ENCODE results near the gene KDM2B. TPM values are rescaled to one million over a fixed set of nuclear protein-coding genes. Genes with fewer than 3 reads are reported as not detected.

KDM2B gene
- total and polyA plus RNA-seq, 11 donors = 7.3 to 24.7 (median 10.3) TPM

DNA sequence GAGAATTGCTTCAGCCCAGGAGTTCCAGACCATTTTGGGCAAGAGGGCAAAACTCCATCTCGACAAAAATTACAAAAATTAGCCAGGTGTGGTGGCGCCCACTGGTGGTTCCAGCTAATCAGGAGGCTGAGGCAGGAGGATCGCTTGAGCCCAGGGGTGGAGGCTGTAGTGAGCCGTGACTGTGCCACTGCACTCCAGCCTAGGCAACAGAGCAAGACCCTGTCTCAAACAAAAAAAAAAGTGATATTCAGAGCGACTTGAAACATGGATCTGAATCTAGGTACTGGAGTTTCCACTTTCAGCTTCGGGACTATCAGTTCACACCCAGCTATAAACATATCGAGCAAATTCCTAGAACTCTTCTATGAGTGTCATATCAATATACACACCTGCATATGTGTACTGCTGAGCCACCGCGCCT is 197.2 kb downstream of the KDM2B start:
- no peak overlapping the region for H3K27ac ChIP-seq
- 92 to 96% (median 95%) methylated on average over 9 of the region's 9 CpGs for WGBS, 4 donors
- H3K9me3 ChIP-seq = no peaks in the 10 kb centered on the region
- H3K4me3 ChIP-seq = no peak overlapping the region
- no peaks in the 10 kb centered on the region for H3K36me3 ChIP-seq
- no peaks in the 10 kb centered on the region for H3K27me3 ChIP-seq
- no peak for ATAC-seq
- intact Hi-C loops (cut with DNase I) = no loop called here
- TF ChIP-seq POLR2A (IDR thresholded peaks at IDR 0.05) = no peak
- TF ChIP-seq, protein P1, sequence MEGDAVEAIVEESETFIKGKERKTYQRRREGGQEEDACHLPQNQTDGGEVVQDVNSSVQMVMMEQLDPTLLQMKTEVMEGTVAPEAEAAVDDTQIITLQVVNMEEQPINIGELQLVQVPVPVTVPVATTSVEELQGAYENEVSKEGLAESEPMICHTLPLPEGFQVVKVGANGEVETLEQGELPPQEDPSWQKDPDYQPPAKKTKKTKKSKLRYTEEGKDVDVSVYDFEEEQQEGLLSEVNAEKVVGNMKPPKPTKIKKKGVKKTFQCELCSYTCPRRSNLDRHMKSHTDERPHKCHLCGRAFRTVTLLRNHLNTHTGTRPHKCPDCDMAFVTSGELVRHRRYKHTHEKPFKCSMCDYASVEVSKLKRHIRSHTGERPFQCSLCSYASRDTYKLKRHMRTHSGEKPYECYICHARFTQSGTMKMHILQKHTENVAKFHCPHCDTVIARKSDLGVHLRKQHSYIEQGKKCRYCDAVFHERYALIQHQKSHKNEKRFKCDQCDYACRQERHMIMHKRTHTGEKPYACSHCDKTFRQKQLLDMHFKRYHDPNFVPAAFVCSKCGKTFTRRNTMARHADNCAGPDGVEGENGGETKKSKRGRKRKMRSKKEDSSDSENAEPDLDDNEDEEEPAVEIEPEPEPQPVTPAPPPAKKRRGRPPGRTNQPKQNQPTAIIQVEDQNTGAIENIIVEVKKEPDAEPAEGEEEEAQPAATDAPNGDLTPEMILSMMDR (IDR thresholded peaks at IDR 0.05) = no peak
- no peaks in the 10 kb centered on the region for H3K4me1 ChIP-seq
- DNase-seq = no peak

DNA sequence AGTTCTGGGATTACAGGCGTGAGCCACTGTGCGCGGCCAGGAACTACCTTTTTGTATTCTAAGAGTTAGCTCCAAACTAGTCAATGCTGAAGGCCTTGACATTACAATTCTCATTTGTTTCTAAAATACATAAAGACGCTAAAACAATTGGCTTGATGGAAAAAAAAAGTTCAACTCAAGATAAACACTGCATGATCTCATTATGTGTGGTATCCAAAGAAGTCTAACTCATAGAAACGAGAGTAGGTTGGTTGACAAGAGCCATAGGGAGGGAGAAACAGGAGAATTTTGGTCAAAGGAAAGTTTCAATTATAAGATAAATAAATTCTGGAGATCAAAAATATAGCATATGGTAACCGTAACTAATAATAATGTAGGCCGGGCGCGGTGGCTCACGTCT is 200.9 kb downstream of the KDM2B start:
- no peaks in the 10 kb centered on the region for H3K9me3 ChIP-seq
- intact Hi-C loops (cut with DNase I) = no loop called here
- 89 to 92% (median 91%) methylated on average over 10 of the region's 10 CpGs for WGBS, 4 donors
- H3K27ac ChIP-seq = no peak overlapping the region
- TF ChIP-seq, protein P1 (IDR thresholded peaks at IDR 0.05) = no peak
- TF ChIP-seq POLR2A (IDR thresholded peaks at IDR 0.05) = no peak
- no peaks in the 10 kb centered on the region for H3K4me1 ChIP-seq
- H3K4me3 ChIP-seq = no peak overlapping the region
- H3K27me3 ChIP-seq = no peaks in the 10 kb centered on the region
- no peaks in the 10 kb centered on the region for H3K36me3 ChIP-seq
- DNase-seq (no peak), ATAC-seq (no peak)

Small RNA genes lying within 50 kb of the gene (microRNA-seq; reads per million reads assigned to microRNA genes)
- gene MIR7107 = 0 reads per million in 4 donors

Other genes with a start within 250 kb of the KDM2B start
- 10 to 100 TPM; 55.0 to 81.1 (median 59.1) TPM for gene ANAPC5, start 228.6 kb downstream of the KDM2B start, total RNA-seq
- 10 to 100 TPM; 58.1 to 81.7 TPM for gene ANAPC5, start 228.6 kb downstream of the KDM2B start, polyA plus RNA-seq
- gene RNF34, start 180.9 kb downstream of the KDM2B start, total RNA-seq = 10 to 100 TPM; 20.2 to 31.5 (median 25.7) TPM
- 10 to 100 TPM; 19.3 to 27.6 TPM for gene RNF34, start 180.9 kb downstream of the KDM2B start, polyA plus RNA-seq
- gene ORAI1, start 45.5 kb upstream of the KDM2B start, total RNA-seq = 10 to 100 TPM in 4 of 9 donors, 1 to 10 TPM in 5; 6.9 to 15.7 (median 9.5) TPM
- 10 to 100 TPM in 1 of 2 donors, 1 to 10 TPM in 1; 4.5 to 18.8 TPM for gene ORAI1, start 45.5 kb upstream of the KDM2B start, polyA plus RNA-seq
- under 1 TPM in 5 of 9 donors, not detected in 4; 0.07 to 0.27 (median 0.20) TPM for gene MORN3, start 88.6 kb upstream of the KDM2B start, total RNA-seq
- gene MORN3, start 88.6 kb upstream of the KDM2B start, polyA plus RNA-seq = under 1 TPM; 0.08 to 0.18 TPM
- gene TMEM120B, start 131.7 kb upstream of the KDM2B start, total RNA-seq = 10 to 100 TPM in 2 of 9 donors, 1 to 10 TPM in 7; 5.8 to 13.2 (median 7.6) TPM
- 10 to 100 TPM in 1 of 2 donors, 1 to 10 TPM in 1; 6.4 to 12.1 TPM for gene TMEM120B, start 131.7 kb upstream of the KDM2B start, polyA plus RNA-seq
- 10 to 100 TPM; 18.8 to 45.2 (median 26.6) TPM for gene RHOF, start 212.7 kb upstream of the KDM2B start, total RNA-seq
- 10 to 100 TPM; 18.8 to 23.8 TPM for gene RHOF, start 212.7 kb upstream of the KDM2B start, polyA plus RNA-seq
- gene SETD1B, start 223.0 kb upstream of the KDM2B start, total RNA-seq = 10 to 100 TPM in 5 of 9 donors, 1 to 10 TPM in 4; 6.2 to 17.0 (median 12.0) TPM
- gene SETD1B, start 223.0 kb upstream of the KDM2B start, polyA plus RNA-seq = 1 to 10 TPM; 6.9 to 7.2 TPM